ENCODE results near the gene KLHL3. TPM values are rescaled to one million over a fixed set of nuclear protein-coding genes. Genes with fewer than 3 reads are reported as not detected.
A peak's percentile ranks its signal among the peaks of the same experiment; 100 is the strongest.

Gene KLHL3
- total and polyA plus RNA-seq, 9 of the 15 experiments (the other 6 are each of a cell fraction or from before 2014, with no cell fraction given): under 0.01 to 1.5 (median 0.22) TPM

GRCh38 chr5:137751869-137752491, 16.1 kb upstream of the KLHL3 start (continued):
- TF ChIP-seq ZBTB33 (CRISPR knock-in tag; IDR thresholded peaks at IDR 0.05) (no peak), TRIM24 (IDR thresholded peaks at IDR 0.05) (no peak), E2F3 (CRISPR knock-in tag; IDR thresholded peaks at IDR 0.05) (no peak), CC2D1A (IDR thresholded peaks at IDR 0.05) (no peak), HMG20A (CRISPR knock-in tag; conservative IDR thresholded peaks at IDR 0.05) (no peak), ZNF23 (CRISPR knock-in tag; IDR thresholded peaks at IDR 0.05) (no peak), EP400 (IDR thresholded peaks at IDR 0.05) (peak; percentile 58), ZBTB9 (CRISPR knock-in tag; IDR thresholded peaks at IDR 0.05) (no peak), CTBP1 (IDR thresholded peaks at IDR 0.05; ENCODE audit: borderline replicate concordance) (no peak), E2F6 (IDR thresholded peaks at IDR 0.05; ENCODE audit: borderline replicate concordance in 1 of 2, extremely low read depth in 1 of 2, insufficient read depth in 1 of 2, insufficient read length in 1 of 2, low read depth in 1 of 2, low read length in 1 of 2, poor library complexity in 1 of 2, severe bottlenecking in 1 of 2) (no peak), TRIM28 (IDR thresholded peaks at IDR 0.05) (no peak), PTTG1 (tag; IDR thresholded peaks at IDR 0.05; ENCODE audit: low read depth) (no peak), HNRNPUL1 (IDR thresholded peaks at IDR 0.05; ENCODE audit: low read length) (no peak), SRSF9 (IDR thresholded peaks at IDR 0.05; ENCODE audit: borderline replicate concordance, low read depth, low read length) (no peak), ZNF785 (CRISPR knock-in tag; IDR thresholded peaks at IDR 0.05) (no peak), IRF9 (tag; IDR thresholded peaks at IDR 0.05) (0 out of 2 replicates have a peak, but pooled peaks have one; percentile 40), CEBPB (tag; IDR thresholded peaks at IDR 0.05) (peak; percentile 90), HMGXB4 (CRISPR knock-in tag; IDR thresholded peaks at IDR 0.05) (no peak), CEBPG (CRISPR knock-in tag; IDR thresholded peaks at IDR 0.05) (peak; percentile 86), CEBPG (tag; conservative IDR thresholded peaks at IDR 0.05 in 1 of 2, IDR thresholded peaks at IDR 0.05 in 1 of 2) (peak; percentile 87 to 97)
